ENCODE data around the gene TBC1D24.
"Not testable (repeated sequence)": the region's sequence is repeated elsewhere in the genome, so short reads cannot be mapped to it uniquely, and the experiment has no call there.

- TF ChIP-seq CTCF (IDR thresholded peaks at IDR 0.05); EZH2 (IDR thresholded peaks at IDR 0.05; ENCODE audit: borderline replicate concordance, insufficient read depth, low read depth, low read length, poor library complexity, severe bottlenecking): not testable (repeated sequence)
These were observed 76.5 kb downstream of the TBC1D24 start for GRCh38 chr16:2551420-2551889.

Data from B cell (primary cell).